ENCODE results near the gene HJV.

DNA sequence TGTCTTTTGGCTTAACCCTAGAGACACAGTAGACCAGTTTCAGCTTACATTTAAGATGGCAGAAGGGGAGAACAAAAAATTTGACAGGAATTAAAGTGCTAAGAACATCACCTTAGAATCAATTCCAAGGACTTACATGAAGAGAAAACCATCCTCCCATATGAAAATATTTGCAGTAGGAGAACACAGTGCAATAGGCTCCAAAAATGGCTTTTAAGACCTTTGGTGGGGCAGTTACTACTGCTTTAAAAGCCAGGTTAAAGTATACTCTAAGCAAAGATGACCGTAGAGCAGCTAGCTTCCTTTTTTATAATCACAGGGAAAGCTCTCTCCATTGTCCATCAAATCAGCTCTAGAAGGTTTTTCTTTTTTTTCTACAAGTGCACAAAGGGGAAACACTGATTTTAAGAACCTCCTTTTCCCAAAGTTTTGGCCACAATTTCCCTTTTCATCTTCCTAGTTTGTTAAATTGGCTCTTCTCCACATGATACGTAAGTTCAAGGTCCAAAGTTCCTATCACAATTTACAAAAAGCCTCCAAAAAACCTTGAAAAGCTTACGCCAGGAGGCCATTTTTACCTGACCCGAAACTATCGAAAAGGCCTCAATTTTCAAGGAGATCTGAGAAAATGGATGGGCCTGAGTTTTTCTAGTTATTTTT is 28.4 kb downstream of the HJV start:
- TF ChIP-seq POLR2AphosphoS5 (IDR thresholded peaks at IDR 0.05; ENCODE audit: low read depth, low read length) (no peak), TAF1 (IDR thresholded peaks at IDR 0.05; ENCODE audit: borderline replicate concordance, low read depth, low read length) (no peak), POLR2A (IDR thresholded peaks at IDR 0.05; ENCODE audit: low read depth, low read length) (no peak)
